K562 (cell line): ENCODE results near the gene LNPEP. TPM values are rescaled to one million over a fixed set of nuclear protein-coding genes. Genes with fewer than 3 reads are reported as not detected.

Source experiments
- AFF1 ChIP-seq, 2 experiments: fragments of 450-650 bp; IDR thresholded peaks; 2 replicates each; pipeline ENCODE4 v1.6.1; 2018; ENCODE audit warnings: mild to moderate bottlenecking in 2 of 2, low read depth in 1 of 2; ENCODE audit not compliant: partially characterized antibody in 2 of 2
- CREB1 ChIP-seq, 2 experiments: sonication (generic) in 1 of 2; formaldehyde crosslinking in 1 of 2; IDR thresholded peaks; 2 replicates each; pipeline versions ENCODE4 v1.6.1 to v1.8.0; 2012 to 2022; ENCODE audit warnings: inconsistent platforms in 1 of 2, mild to moderate bottlenecking in 1 of 2, missing genetic modification reagents in 1 of 2, moderate library complexity in 1 of 2
- ETV5 ChIP-seq: sonication (generic); formaldehyde crosslinking; IDR thresholded peaks from 2 replicates; pipeline ENCODE4 v1.4.0; 2020; ENCODE audit warnings: low read depth, mild to moderate bottlenecking, missing genetic modification reagents
- GTF2F1 ChIP-seq: IDR thresholded peaks from 2 replicates; pipeline ENCODE4 v1.6.1; 2011; ENCODE audit warnings: low read depth, low read length, improper control_type of control experiment
- JUN ChIP-seq, 2 experiments: sonication (generic) in 1 of 2; formaldehyde crosslinking in 1 of 2; IDR thresholded peaks; 2 replicates each; pipeline versions ENCODE4 v1.6.1 to v1.8.0; 2012 to 2022; ENCODE audit warnings: borderline replicate concordance in 2 of 2, mild to moderate bottlenecking in 2 of 2, improper control_type of control experiment in 1 of 2, low read depth in 1 of 2, low read length in 1 of 2, missing genetic modification reagents in 1 of 2
- NFATC3 ChIP-seq: fragments of 450-650 bp; IDR thresholded peaks from 2 replicates; pipeline ENCODE4 v1.6.1; 2017; ENCODE audit warnings: mild to moderate bottlenecking
- NFYB ChIP-seq: IDR thresholded peaks from 2 replicates; pipeline ENCODE4 v1.6.1; 2011; ENCODE audit warnings: mild to moderate bottlenecking, moderate library complexity; ENCODE audit not compliant: insufficient read length; ENCODE audit errors: extremely low read depth
- PYGO2 ChIP-seq: fragments of 450-650 bp; IDR thresholded peaks from 2 replicates; pipeline ENCODE4 v1.6.1; 2016; ENCODE audit warnings: mild to moderate bottlenecking, missing genetic modification characterization, moderate library complexity, missing compliant biosample characterization
- RBM39 ChIP-seq: fragments of 200-400 bp; formaldehyde crosslinking; optimal IDR thresholded peaks from 2 replicates; pipeline ENCODE3; 2018; ENCODE audit warnings: low read depth, low read length
- RCOR1 ChIP-seq, 2 experiments: IDR thresholded peaks; 2 replicates each; pipeline ENCODE4 v1.6.1; 2012; ENCODE audit warnings: low read depth in 2 of 2, low read length in 2 of 2, borderline replicate concordance in 1 of 2, improper control_type of control experiment in 1 of 2
- RREB1 ChIP-seq: fragments of 250-450 bp; sonication (Bioruptor Pico); IDR thresholded peaks from 2 replicates; pipeline ENCODE4 v1.4.0; 2020
- ZBTB1 ChIP-seq: sonication (generic); formaldehyde crosslinking; IDR thresholded peaks from 2 replicates; pipeline ENCODE4 v1.8.1; 2023; ENCODE audit warnings: missing genetic modification reagents, low read depth, mild to moderate bottlenecking, borderline replicate concordance
- ZNF134 ChIP-seq: fragments of 250-450 bp; sonication (Bioruptor Pico); conservative IDR thresholded peaks from 2 replicates; pipeline ENCODE4 v1.4.0; 2020
- ZNF217 ChIP-seq: sonication (generic); formaldehyde crosslinking; IDR thresholded peaks from 2 replicates; pipeline ENCODE4 v1.8.0; 2022; ENCODE audit warnings: mild to moderate bottlenecking, missing genetic modification reagents
- ZNF75A ChIP-seq: fragments of 450-650 bp; formaldehyde crosslinking; IDR thresholded peaks from 2 replicates; pipeline ENCODE4 v1.4.0; 2020; ENCODE audit warnings: mild to moderate bottlenecking
- ZNF77 ChIP-seq: fragments of 250-450 bp; sonication (Bioruptor Pico); IDR thresholded peaks from 2 replicates; pipeline ENCODE4 v1.5.0; 2020
- polyA plus RNA-seq, 8 experiments: library from polyadenylated mRNA; depleted of rRNA in 4 of 8; stranded (reverse) in 5 of 8; unstranded in 3 of 8; fragments of >200 nt; fragmentation: Nextera tagmentation in 2 of 8; fragmentation: Illumina TruSeq in 1 of 8; extraction: Ambion mirVana in 2 of 8; extraction: Trizol in 1 of 8; gene quantifications; 2 replicates each; pipeline versions ENCODE4 v1.2.1 to v1.2.3, GENCODE V29; 2011 to 2014; ENCODE audit warnings: inconsistent platforms in 1 of 8, missing spikeins in 1 of 8
- total RNA-seq, 7 experiments: library from RNA; depleted of rRNA in 6 of 7; stranded (reverse); fragments of >200 nt in 6 of 7; fragmentation: Illumina TruSeq in 2 of 7; extraction: Trizol in 2 of 7; gene quantifications; 2 replicates each; pipeline versions ENCODE4 v1.2.1 to v1.2.3, GENCODE V29; 2011 to 2021; ENCODE audit warnings: low replicate concordance in 1 of 7
- TF ChIP-seq, protein P1 (sequence below), 2 experiments: fragments of 450-650 bp; conservative IDR thresholded peaks; 2 replicates each; pipeline ENCODE4 v1.6.1; 2017; ENCODE audit warnings: mild to moderate bottlenecking in 2 of 2, moderate library complexity in 2 of 2

The LNPEP gene
- total and polyA plus RNA-seq, 9 of the 15 experiments (the other 6 are each of a cell fraction or from before 2014, with no cell fraction given) = 2.6 to 27.9 (median 11.2) TPM

DNA sequence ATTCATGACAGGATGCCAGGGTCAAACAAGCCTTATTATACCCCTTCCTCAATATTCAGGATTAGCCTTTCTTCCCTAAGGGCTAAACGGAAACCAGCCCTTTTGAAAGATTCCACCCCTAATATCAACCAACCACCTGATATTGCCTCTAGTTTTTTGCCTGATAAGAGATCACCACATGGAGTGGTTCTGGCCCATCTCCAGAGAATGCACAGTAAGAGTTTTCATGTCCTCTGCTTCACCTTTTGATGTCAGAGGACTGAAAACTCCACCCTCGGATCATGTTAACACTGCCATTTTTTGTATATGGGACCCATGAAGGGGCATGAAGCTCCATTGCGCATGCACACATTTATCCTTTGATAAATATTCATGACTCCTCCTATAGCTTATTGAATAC, 5.8 kb upstream of the LNPEP start (continued):
- TF ChIP-seq, protein P1, sequence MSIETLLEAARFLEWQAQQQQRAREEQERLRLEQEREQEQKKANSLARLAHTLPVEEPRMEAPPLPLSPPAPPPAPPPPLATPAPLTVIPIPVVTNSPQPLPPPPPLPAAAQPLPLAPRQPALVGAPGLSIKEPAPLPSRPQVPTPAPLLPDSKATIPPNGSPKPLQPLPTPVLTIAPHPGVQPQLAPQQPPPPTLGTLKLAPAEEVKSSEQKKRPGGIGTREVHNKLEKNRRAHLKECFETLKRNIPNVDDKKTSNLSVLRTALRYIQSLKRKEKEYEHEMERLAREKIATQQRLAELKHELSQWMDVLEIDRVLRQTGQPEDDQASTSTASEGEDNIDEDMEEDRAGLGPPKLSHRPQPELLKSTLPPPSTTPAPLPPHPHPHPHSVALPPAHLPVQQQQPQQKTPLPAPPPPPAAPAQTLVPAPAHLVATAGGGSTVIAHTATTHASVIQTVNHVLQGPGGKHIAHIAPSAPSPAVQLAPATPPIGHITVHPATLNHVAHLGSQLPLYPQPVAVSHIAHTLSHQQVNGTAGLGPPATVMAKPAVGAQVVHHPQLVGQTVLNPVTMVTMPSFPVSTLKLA (conservative IDR thresholded peaks at IDR 0.05) = peak; percentile 50 to 67
- no peak for TF ChIP-seq JUN (IDR thresholded peaks at IDR 0.05; ENCODE audit: borderline replicate concordance, low read depth, low read length)
- TF ChIP-seq JUN (CRISPR knock-in tag; IDR thresholded peaks at IDR 0.05; ENCODE audit: borderline replicate concordance) = no peak
- no peak for TF ChIP-seq RBM39
- no peak for TF ChIP-seq ZNF134 (CRISPR knock-in tag)
- no peak for TF ChIP-seq ETV5 (CRISPR knock-in tag)
- no peak for TF ChIP-seq RREB1
- peak in 1 of 2 experiments; percentile 63; a peak in 1 of 4 replicates for TF ChIP-seq RCOR1 (IDR thresholded peaks at IDR 0.05; ENCODE audit: borderline replicate concordance in 1 of 2, low read depth in 2 of 2, low read length in 2 of 2)
- no peak for TF ChIP-seq NFATC3
- no peak for TF ChIP-seq NFYB
- no peak for TF ChIP-seq ZNF77 (CRISPR knock-in tag)
- no peak for TF ChIP-seq ZNF75A (CRISPR knock-in tag)
- peak; percentile 40; the same call in 1 of the 2 replicates for TF ChIP-seq CREB1 (IDR thresholded peaks at IDR 0.05)
- TF ChIP-seq CREB1 (CRISPR knock-in tag; IDR thresholded peaks at IDR 0.05) = no peak
- no peak for TF ChIP-seq AFF1 (IDR thresholded peaks at IDR 0.05; ENCODE audit: low read depth in 1 of 2, partially characterized antibody in 2 of 2)
- TF ChIP-seq GTF2F1 = no peak
- no peak for TF ChIP-seq ZBTB1 (CRISPR knock-in tag)
- TF ChIP-seq ZNF217 (CRISPR knock-in tag) = no peak
- 0 out of 2 replicates have a peak, but pooled peaks have one; percentile 33 for TF ChIP-seq PYGO2 (tag)
